Measurements from ENCODE around the gene LMNA.

- no peak for TF ChIP-seq EP300 (IDR thresholded peaks at IDR 0.05; ENCODE audit: borderline replicate concordance)
- TF ChIP-seq REST (IDR thresholded peaks at IDR 0.05; ENCODE audit: low read depth), result no peak
- TF ChIP-seq RAD21 (IDR thresholded peaks at IDR 0.05; ENCODE audit: low read depth), result no peak
- TF ChIP-seq, protein P1, sequence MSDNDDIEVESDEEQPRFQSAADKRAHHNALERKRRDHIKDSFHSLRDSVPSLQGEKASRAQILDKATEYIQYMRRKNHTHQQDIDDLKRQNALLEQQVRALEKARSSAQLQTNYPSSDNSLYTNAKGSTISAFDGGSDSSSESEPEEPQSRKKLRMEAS (IDR thresholded peaks at IDR 0.05), result no peak
- no peak for TF ChIP-seq YY1 (IDR thresholded peaks at IDR 0.05; ENCODE audit: low read depth)
- no peak for TF ChIP-seq TAF1 (IDR thresholded peaks at IDR 0.05; ENCODE audit: low read depth)
- TF ChIP-seq TCF12 (IDR thresholded peaks at IDR 0.05; ENCODE audit: low read depth), result no peak
These were observed 28.3 kb upstream of the LMNA start for GRCh38 chr1:156086256-156086662.

All from Ishikawa (cell line).